HepG2 (cell line): ENCODE measurements around the gene AFF1. TPM values are rescaled to one million over a fixed set of nuclear protein-coding genes. Genes with fewer than 3 reads are reported as not detected.
A peak's percentile ranks its signal among the peaks of the same experiment; 100 is the strongest.

ENCODE experiments used
- CAMTA2 ChIP-seq: sonication (generic); formaldehyde crosslinking; IDR thresholded peaks from 2 replicates; pipeline ENCODE4 v1.4.0; 2020; ENCODE audit warnings: mild to moderate bottlenecking, missing genetic modification reagents, borderline replicate concordance
- CENPBD1 ChIP-seq: sonication (generic); formaldehyde crosslinking; IDR thresholded peaks from 2 replicates; pipeline ENCODE4 v1.8.0; 2022; ENCODE audit warnings: missing genetic modification reagents, low read depth, mild to moderate bottlenecking, borderline replicate concordance
- EZH2 ChIP-seq: conservative IDR thresholded peaks from 2 replicates; pipeline ENCODE4 v1.6.1; 2012; ENCODE audit warnings: mild to moderate bottlenecking, low read depth, low read length, moderate library complexity
- FOSL2 ChIP-seq: sonication (generic); formaldehyde crosslinking; IDR thresholded peaks from 2 replicates; pipeline ENCODE4 v1.4.0; 2020; ENCODE audit warnings: missing genetic modification reagents
- FOXP1 ChIP-seq, 2 experiments: fragments of 450-650 bp in 1 of 2; IDR thresholded peaks; 2 replicates each; pipeline ENCODE4 v1.6.1; 2017 to 2018; ENCODE audit warnings: antibody characterized with exemption in 1 of 2
- GATAD2A ChIP-seq: IDR thresholded peaks from 2 replicates; pipeline ENCODE4 v1.6.1; 2016
- KDM3A ChIP-seq: IDR thresholded peaks from 2 replicates; pipeline ENCODE4 v1.6.1; 2018; ENCODE audit warnings: low read depth, missing compliant biosample characterization
- KDM5A ChIP-seq: fragments of 200-600 bp; sonication (generic); IDR thresholded peaks from 2 replicates; pipeline ENCODE4 v1.7.0; 2018; ENCODE audit warnings: antibody characterized with exemption, mild to moderate bottlenecking, low read length, borderline replicate concordance
- KLF16 ChIP-seq, 2 experiments: sonication (generic) in 1 of 2; formaldehyde crosslinking in 1 of 2; IDR thresholded peaks; 2 replicates each; pipeline versions ENCODE4 v1.6.1 to v1.8.0; 2016 to 2023; ENCODE audit warnings: missing genetic modification reagents in 2 of 2, missing compliant biosample characterization in 1 of 2
- MED1 ChIP-seq: sonication (generic); formaldehyde crosslinking; IDR thresholded peaks from 2 replicates; pipeline ENCODE4 v1.4.0; 2020; ENCODE audit warnings: missing genetic modification reagents
- MTF1 ChIP-seq: sonication (generic); formaldehyde crosslinking; IDR thresholded peaks from 2 replicates; pipeline ENCODE4 v1.5.0; 2020; ENCODE audit warnings: missing genetic modification reagents
- MXI1 ChIP-seq: IDR thresholded peaks from 3 replicates; pipeline ENCODE4 v1.6.1; 2012; ENCODE audit warnings: low read depth, low read length, inconsistent platforms, borderline replicate concordance
- MYPOP ChIP-seq: sonication (generic); formaldehyde crosslinking; IDR thresholded peaks from 2 replicates; pipeline ENCODE4 v1.8.1; 2023; ENCODE audit warnings: mild to moderate bottlenecking, moderate library complexity, missing genetic modification reagents
- NFATC3 ChIP-seq: sonication (generic); formaldehyde crosslinking; IDR thresholded peaks from 2 replicates; pipeline ENCODE4 v1.5.1; 2020; ENCODE audit warnings: mild to moderate bottlenecking, missing genetic modification reagents
- PRPF4 ChIP-seq: fragments of 200-400 bp; formaldehyde crosslinking; IDR thresholded peaks from 2 replicates; pipeline ENCODE4 v1.6.1; 2016; ENCODE audit warnings: low read length, low read depth; ENCODE audit not compliant: poor library complexity, severe bottlenecking
- RARA ChIP-seq: IDR thresholded peaks from 2 replicates; pipeline ENCODE4 v1.6.1; 2016; ENCODE audit warnings: missing genetic modification reagents, missing compliant biosample characterization
- SOX5 ChIP-seq: IDR thresholded peaks from 2 replicates; pipeline ENCODE4 v1.6.1; 2016; ENCODE audit warnings: borderline replicate concordance
- TMF1 ChIP-seq: sonication (generic); formaldehyde crosslinking; IDR thresholded peaks from 2 replicates; pipeline ENCODE4 v1.8.1; 2022; ENCODE audit warnings: low read depth, missing genetic modification reagents
- ZBTB38 ChIP-seq: sonication (generic); formaldehyde crosslinking; IDR thresholded peaks from 2 replicates; pipeline ENCODE4 v1.5.1; 2020; ENCODE audit warnings: mild to moderate bottlenecking, missing genetic modification reagents
- ZNF501 ChIP-seq: sonication (generic); formaldehyde crosslinking; IDR thresholded peaks from 2 replicates; pipeline ENCODE4 v1.5.1; 2020; ENCODE audit warnings: mild to moderate bottlenecking, moderate library complexity, missing genetic modification reagents
- ZNF503 ChIP-seq: sonication (generic); formaldehyde crosslinking; IDR thresholded peaks from 2 replicates; pipeline ENCODE4 v1.4.0; 2020; ENCODE audit warnings: missing genetic modification reagents
- ZNF546 ChIP-seq: sonication (generic); formaldehyde crosslinking; conservative IDR thresholded peaks from 2 replicates; pipeline ENCODE4 v1.8.1; 2023; ENCODE audit warnings: mild to moderate bottlenecking, missing genetic modification reagents
- ZNF549 ChIP-seq: sonication (generic); formaldehyde crosslinking; IDR thresholded peaks from 2 replicates; pipeline ENCODE4 v1.5.0; 2020; ENCODE audit warnings: missing genetic modification reagents
- ZNF747 ChIP-seq: sonication (generic); formaldehyde crosslinking; IDR thresholded peaks from 2 replicates; pipeline ENCODE4 v1.8.1; 2023; ENCODE audit warnings: missing genetic modification reagents, mild to moderate bottlenecking, borderline replicate concordance
- ZNF850 ChIP-seq: sonication (generic); formaldehyde crosslinking; conservative IDR thresholded peaks from 2 replicates; pipeline ENCODE4 v1.9.0; 2021; ENCODE audit warnings: mild to moderate bottlenecking, missing genetic modification reagents
- polyA plus RNA-seq, 8 experiments: library from polyadenylated mRNA; depleted of rRNA in 3 of 8; stranded (reverse) in 7 of 8; unstranded in 1 of 8; fragments of >200 nt; fragmentation: Illumina TruSeq in 4 of 8; extraction: Trizol in 4 of 8; gene quantifications; 2 replicates each; pipeline versions ENCODE4 v1.2.1 to v1.2.3, GENCODE V29; 2011 to 2016; ENCODE audit warnings: low read depth in 4 of 8, missing spikeins in 1 of 8, mixed read lengths in 1 of 8; ENCODE audit not compliant: insufficient read depth in 1 of 8
- total RNA-seq, 5 experiments: library from RNA; depleted of rRNA; stranded (reverse); fragments of >200 nt; fragmentation: Illumina TruSeq; extraction: Trizol; gene quantifications; 2 replicates each; pipeline ENCODE4 v1.2.3, GENCODE V29; 2016; ENCODE audit warnings: low read depth in 1 of 5
- TF ChIP-seq, protein P1 (sequence below): sonication (generic); formaldehyde crosslinking; IDR thresholded peaks from 2 replicates; pipeline ENCODE4 v1.4.0; 2020; ENCODE audit warnings: missing genetic modification reagents
- TF ChIP-seq, protein P2 (sequence below): sonication (generic); formaldehyde crosslinking; IDR thresholded peaks from 2 replicates; pipeline ENCODE4 v1.4.0; 2020; ENCODE audit warnings: missing genetic modification reagents

The AFF1 gene
- total and polyA plus RNA-seq, 2 of the 13 experiments (the other 11 are each of a cell fraction or from before 2014, with no cell fraction given) = 15.5 to 15.9 TPM

DNA sequence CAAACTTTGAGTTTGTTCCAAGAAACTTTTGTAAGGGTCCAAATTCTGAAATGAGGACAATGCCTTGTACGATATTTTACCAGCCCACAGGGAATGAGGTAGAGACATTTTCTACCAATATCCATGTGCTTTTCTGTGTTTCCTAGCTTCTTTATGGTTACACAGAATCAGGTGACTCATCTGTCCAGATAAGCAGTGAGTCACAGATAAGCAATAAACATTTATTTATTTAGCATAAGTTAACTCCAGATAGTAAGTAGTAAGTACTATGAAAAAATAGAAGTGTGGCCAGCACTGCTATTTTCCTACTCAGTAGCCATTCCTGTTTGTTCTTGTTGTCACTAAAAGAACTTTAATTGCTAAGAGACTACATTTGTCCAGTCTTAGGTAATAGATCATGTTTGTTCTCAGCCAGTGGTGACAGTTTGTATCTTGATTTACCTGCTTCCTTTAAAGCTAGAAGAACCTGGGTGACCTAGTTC is 7.4 kb downstream of the AFF1 start (continued):
- 0 out of 2 replicates have a peak, but pooled peaks have one; percentile 6 for TF ChIP-seq RARA (CRISPR knock-in tag)
- TF ChIP-seq ZNF850 = no peak
- TF ChIP-seq FOXP1 (IDR thresholded peaks at IDR 0.05) = no peak
- peak; percentile 52; the same call in 1 of the 2 replicates for TF ChIP-seq FOXP1 (CRISPR knock-in tag; IDR thresholded peaks at IDR 0.05)
- no peak for TF ChIP-seq ZNF549 (CRISPR knock-in tag)
- TF ChIP-seq KLF16 (CRISPR knock-in tag; IDR thresholded peaks at IDR 0.05) = peak in 1 of 2 experiments; percentile 15; a peak in 1 of 4 replicates
- TF ChIP-seq, protein P1, sequence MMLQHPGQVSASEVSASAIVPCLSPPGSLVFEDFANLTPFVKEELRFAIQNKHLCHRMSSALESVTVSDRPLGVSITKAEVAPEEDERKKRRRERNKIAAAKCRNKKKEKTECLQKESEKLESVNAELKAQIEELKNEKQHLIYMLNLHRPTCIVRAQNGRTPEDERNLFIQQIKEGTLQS (CRISPR knock-in tag) = peak; percentile 62; the same call in 1 of the 2 replicates
- no peak for TF ChIP-seq KDM3A (CRISPR knock-in tag)
- TF ChIP-seq SOX5 (CRISPR knock-in tag) = 0 out of 2 replicates have a peak, but pooled peaks have one; percentile 11
- TF ChIP-seq ZBTB38 (CRISPR knock-in tag) = no peak
- no peak for TF ChIP-seq MED1
- no peak for TF ChIP-seq PRPF4
- no peak for TF ChIP-seq ZNF501 (CRISPR knock-in tag)
- TF ChIP-seq EZH2 = no peak
- peak; percentile 15; the same call in 1 of the 3 replicates for TF ChIP-seq MXI1
- TF ChIP-seq ZNF503 (CRISPR knock-in tag) = no peak
- TF ChIP-seq, protein P2, sequence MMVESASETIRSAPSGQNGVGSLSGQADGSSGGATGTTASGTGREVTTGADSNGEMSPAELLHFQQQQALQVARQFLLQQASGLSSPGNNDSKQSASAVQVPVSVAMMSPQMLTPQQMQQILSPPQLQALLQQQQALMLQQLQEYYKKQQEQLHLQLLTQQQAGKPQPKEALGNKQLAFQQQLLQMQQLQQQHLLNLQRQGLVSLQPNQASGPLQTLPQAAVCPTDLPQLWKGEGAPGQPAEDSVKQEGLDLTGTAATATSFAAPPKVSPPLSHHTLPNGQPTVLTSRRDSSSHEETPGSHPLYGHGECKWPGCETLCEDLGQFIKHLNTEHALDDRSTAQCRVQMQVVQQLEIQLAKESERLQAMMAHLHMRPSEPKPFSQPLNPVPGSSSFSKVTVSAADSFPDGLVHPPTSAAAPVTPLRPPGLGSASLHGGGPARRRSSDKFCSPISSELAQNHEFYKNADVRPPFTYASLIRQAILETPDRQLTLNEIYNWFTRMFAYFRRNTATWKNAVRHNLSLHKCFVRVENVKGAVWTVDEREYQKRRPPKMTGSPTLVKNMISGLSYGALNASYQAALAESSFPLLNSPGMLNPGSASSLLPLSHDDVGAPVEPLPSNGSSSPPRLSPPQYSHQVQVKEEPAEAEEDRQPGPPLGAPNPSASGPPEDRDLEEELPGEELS (CRISPR knock-in tag) = 0 out of 2 replicates have a peak, but pooled peaks have one; percentile 29
- no peak for TF ChIP-seq MYPOP
- 0 out of 2 replicates have a peak, but pooled peaks have one; percentile 14 for TF ChIP-seq GATAD2A (CRISPR knock-in tag)
- TF ChIP-seq KDM5A = no peak
- TF ChIP-seq CAMTA2 = no peak
- no peak for TF ChIP-seq CENPBD1 (CRISPR knock-in tag)
- no peak for TF ChIP-seq MTF1 (CRISPR knock-in tag)
- TF ChIP-seq ZNF747 (CRISPR knock-in tag) = no peak
- no peak for TF ChIP-seq TMF1 (CRISPR knock-in tag)
- TF ChIP-seq FOSL2 (CRISPR knock-in tag) = peak; percentile 76
- no peak for TF ChIP-seq NFATC3
- no peak for TF ChIP-seq ZNF546 (CRISPR knock-in tag)
